Endothelial cell of umbilical vein (primary cell): Measurements from ENCODE around the gene YIPF2. TPM values are rescaled to one million over a fixed set of nuclear protein-coding genes. Genes with fewer than 3 reads are reported as not detected.

Experiments
- BruUV-seq: library from RNA; stranded (reverse); fragments of 400-500 nt; replicated peaks from 2 replicates; lab custom pipeline; 2021; lab: Mats Ljungman, UMichigan
- CTCF ChIA-PET: fragments of 300-600, 350-600 bp; sonication (Branson Sonifier 250); formaldehyde crosslinking; loops from one replicate; lab custom pipeline; 2021; ENCODE audit warnings: antibody characterized with exemption, inconsistent platforms; lab: Charles Lee
- POLR2A ChIA-PET: fragments of 300-600, 350-600 bp; sonication (Branson Sonifier 250); formaldehyde crosslinking; loops from one replicate; lab custom pipeline; 2021; ENCODE audit warnings: antibody characterized with exemption, inconsistent platforms; lab: Charles Lee
- DNase-seq: peaks from one replicate; pipeline ENCODE4 v3.0.0-alpha.2; 2011; ENCODE audit warnings: low read depth, low spot score
- FAIRE-seq: peaks from 2 replicates; lab custom pipeline; 2011; peaks lifted over from hg19 to GRCh38; lab: Jason Lieb, UNC
- H2AFZ ChIP-seq: 2 replicates; pipeline ENCODE4 v1.6.0; 2012; ENCODE audit warnings: low read depth, low read length, control low read depth, inconsistent platforms
- H3K27ac ChIP-seq: 2 replicates; pipeline ENCODE4 v1.5.1; 2011; ENCODE audit warnings: low read depth, mild to moderate bottlenecking, control low read depth, low read length, moderate library complexity; ENCODE audit not compliant: insufficient read depth
- H3K27me3 ChIP-seq, 2 experiments: 2 replicates each; pipeline versions ENCODE4 v1.6.0 to v1.6.1; 2011; ENCODE audit warnings: low read length in 2 of 2, mixed read lengths in 1 of 2; ENCODE audit not compliant: control insufficient read depth in 2 of 2, insufficient read depth in 2 of 2
- H3K36me3 ChIP-seq, 2 experiments: 2 replicates in 1 of 2; 3 replicates in 1 of 2; pipeline ENCODE4 v1.5.1; 2011; ENCODE audit warnings: low read length in 2 of 2, mild to moderate bottlenecking in 1 of 2, moderate library complexity in 1 of 2; ENCODE audit not compliant: control insufficient read depth in 2 of 2, insufficient read depth in 2 of 2; ENCODE audit errors: extremely low read depth in 1 of 2
- H3K4me1 ChIP-seq: 3 replicates; pipeline ENCODE4 v1.5.1; 2011; ENCODE audit warnings: mild to moderate bottlenecking, low read length; ENCODE audit not compliant: control insufficient read depth, insufficient read depth; ENCODE audit errors: extremely low read depth
- H3K4me2 ChIP-seq: 2 replicates; pipeline ENCODE4 v1.6.1; 2011; ENCODE audit warnings: low read length, control low read depth, mixed read lengths; ENCODE audit not compliant: insufficient read depth
- H3K4me3 ChIP-seq, 3 experiments: fragments of 200-600 bp in 1 of 3; sonication (generic), shearing (Covaris generic) in 1 of 3; replicated peaks in 1 of 3; 2 replicates each; pipeline ENCODE4 v1.5.1; 2011 to 2016; ENCODE audit warnings: control low read depth in 3 of 3, low read length in 3 of 3, mild to moderate bottlenecking in 2 of 3, inconsistent platforms in 1 of 3, low read depth in 1 of 3, moderate library complexity in 1 of 3; ENCODE audit not compliant: insufficient read depth in 1 of 3
- H3K79me2 ChIP-seq: 2 replicates; pipeline ENCODE4 v1.6.0; 2012; ENCODE audit warnings: low read length, inconsistent platforms; ENCODE audit not compliant: control insufficient read depth, insufficient read depth
- H3K9ac ChIP-seq: replicated peaks from 2 replicates; pipeline ENCODE3; 2011; ENCODE audit warnings: low read length, control low read depth; ENCODE audit not compliant: insufficient read depth; ENCODE audit errors: extremely low read depth
- H3K9me1 ChIP-seq: replicated peaks from 3 replicates; pipeline ENCODE4 v1.6.0; 2011; ENCODE audit warnings: mild to moderate bottlenecking, low read length; ENCODE audit not compliant: control insufficient read depth, insufficient read depth; ENCODE audit errors: extremely low read depth
- H3K9me3 ChIP-seq: replicated peaks from 2 replicates; pipeline ENCODE4 v1.5.1; 2012; ENCODE audit warnings: low read length, inconsistent platforms; ENCODE audit not compliant: control insufficient read depth, insufficient read depth
- H4K20me1 ChIP-seq: replicated peaks from 2 replicates; pipeline ENCODE3; 2011; ENCODE audit warnings: mild to moderate bottlenecking, low read length; ENCODE audit not compliant: control insufficient read depth, insufficient read depth; ENCODE audit errors: extremely low read depth
- EZH2 ChIP-seq: IDR thresholded peaks from 2 replicates; pipeline ENCODE4 v1.6.1; 2012; ENCODE audit warnings: borderline replicate concordance, low read depth, mild to moderate bottlenecking, moderate library complexity, low read length, inconsistent platforms; ENCODE audit not compliant: severe bottlenecking
- FOS ChIP-seq: IDR thresholded peaks from 2 replicates; pipeline ENCODE4 v1.6.1; 2011; ENCODE audit warnings: mild to moderate bottlenecking, low read length, moderate library complexity, borderline replicate concordance; ENCODE audit not compliant: insufficient read depth
- GATA2 ChIP-seq: IDR thresholded peaks from 2 replicates; pipeline ENCODE4 v1.7.0; 2011; ENCODE audit warnings: low read depth, mild to moderate bottlenecking, moderate library complexity, mixed read lengths, low read length; ENCODE audit not compliant: insufficient read length, insufficient read depth
- JUN ChIP-seq: IDR thresholded peaks from 2 replicates; pipeline ENCODE4 v1.6.1; 2011; ENCODE audit warnings: borderline replicate concordance, low read depth; ENCODE audit not compliant: insufficient read length, insufficient read depth
- MYC ChIP-seq: IDR thresholded peaks from one replicate; pipeline ENCODE4 v1.6.1; 2011; ENCODE audit warnings: mild to moderate bottlenecking, low read depth, low read length
- POLR2A ChIP-seq: IDR thresholded peaks from 2 replicates; pipeline ENCODE4 v1.6.1; 2012; ENCODE audit warnings: low read depth, mild to moderate bottlenecking, control low read depth, low read length
- POLR2AphosphoS5 ChIP-seq: IDR thresholded peaks from 2 replicates; pipeline ENCODE4 v1.6.1; 2012; ENCODE audit warnings: low read depth, mild to moderate bottlenecking, control low read depth, low read length, moderate library complexity; ENCODE audit not compliant: insufficient read depth
- dilution Hi-C: fragments of 300-500 bp; cut with MboI; formaldehyde crosslinking; loops from one replicate; pipeline ENCODE4 v1.15.0; 2019; ENCODE audit warnings: low sequenced_read_pairs; ENCODE audit not compliant: extremely low pct_ligation_motif_present
- intact Hi-C: fragments of 100-400 bp; cut with micrococcal nuclease; formaldehyde crosslinking; loops from one replicate; pipeline ENCODE4 v1.10.0; 2022
- polyA plus RNA-seq, 4 experiments: library from polyadenylated mRNA; depleted of rRNA in 3 of 4; stranded (reverse) in 3 of 4; unstranded in 1 of 4; fragments of >200 nt; gene quantifications; 2 replicates each; pipeline versions ENCODE4 v1.2.1 to v1.2.3, GENCODE V29; 2011 to 2012; ENCODE audit warnings: missing spikeins in 1 of 4
- total RNA-seq: library from RNA; stranded (reverse); gene quantifications from 2 replicates; pipeline ENCODE4 v1.2.3, GENCODE V29; 2021
- TF ChIP-seq, protein P1 (sequence below), 2 donors: IDR thresholded peaks; 1 replicate in 1 of 2; 2 replicates in 1 of 2; pipeline ENCODE4 v1.5.1; 2011; ENCODE audit warnings: low read length in 2 of 2, mild to moderate bottlenecking in 2 of 2, moderate library complexity in 2 of 2, control low read depth in 1 of 2, inconsistent platforms in 1 of 2, low read depth in 1 of 2; ENCODE audit not compliant: insufficient read depth in 1 of 2; ENCODE audit errors: extremely low read depth in 1 of 2
- TF ChIP-seq, protein P2 (sequence below): IDR thresholded peaks from 2 replicates; pipeline ENCODE4 v1.6.1; 2011; ENCODE audit not compliant: insufficient read depth, insufficient read length

Gene YIPF2
- total and polyA plus RNA-seq, 2 donors (not counting 3 experiments of a cell fraction or from before 2014, with no cell fraction given) = 47.8 to 104 TPM

DNA sequence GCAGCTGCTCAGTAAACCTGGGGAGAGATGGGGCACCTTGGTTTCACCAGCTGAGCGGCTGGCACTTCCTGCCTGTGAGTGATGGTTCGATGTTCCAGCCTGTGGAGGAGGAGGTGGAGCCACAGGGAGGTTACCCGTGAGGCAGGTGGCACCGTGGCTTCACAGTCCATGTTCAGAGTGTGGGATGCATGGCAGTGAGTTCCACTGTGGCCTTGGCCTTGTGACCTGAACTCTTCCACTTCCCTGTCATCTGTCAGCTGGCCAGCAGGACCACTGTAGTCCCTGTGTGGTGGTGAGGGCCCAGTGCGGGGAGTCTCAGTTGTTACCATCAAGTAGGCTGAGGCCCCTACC is 49.3 kb upstream of the YIPF2 start:
- H3K9ac ChIP-seq = no peak overlapping the region
- no peak overlapping the region for H2AFZ ChIP-seq
- peaks cover 91% of the 10 kb centered on the region for H3K79me2 ChIP-seq
- H3K27ac ChIP-seq = no peak overlapping the region
- no peaks in the 10 kb centered on the region for H3K9me3 ChIP-seq
- FAIRE-seq (no peak), DNase-seq (no peak)
- no peaks in the 10 kb centered on the region for H3K27me3 ChIP-seq
- ChIA-PET CTCF (interaction anchor here (3.6 kb wide), 1 partner anchor 41 kb away, joined by 24 read pairs; no protein-coding TSS in a partner anchor), POLR2A (no interaction called here)
- H3K4me3 ChIP-seq = no peak overlapping the region
- dilution Hi-C loops (no loop called here), intact Hi-C loops (no loop called here)
- H3K4me1 ChIP-seq = peaks cover 7% of the 10 kb centered on the region
- no peaks in the 10 kb centered on the region for H4K20me1 ChIP-seq
- no TSS peak for BruUV-seq
- H3K4me2 ChIP-seq = no peak overlapping the region
- H3K9me1 ChIP-seq = no peaks in the 10 kb centered on the region
- no peak for TF ChIP-seq POLR2AphosphoS5
- TF ChIP-seq JUN = no peak
- no peak for TF ChIP-seq FOS
- no peak for TF ChIP-seq POLR2A
- TF ChIP-seq, protein P1, sequence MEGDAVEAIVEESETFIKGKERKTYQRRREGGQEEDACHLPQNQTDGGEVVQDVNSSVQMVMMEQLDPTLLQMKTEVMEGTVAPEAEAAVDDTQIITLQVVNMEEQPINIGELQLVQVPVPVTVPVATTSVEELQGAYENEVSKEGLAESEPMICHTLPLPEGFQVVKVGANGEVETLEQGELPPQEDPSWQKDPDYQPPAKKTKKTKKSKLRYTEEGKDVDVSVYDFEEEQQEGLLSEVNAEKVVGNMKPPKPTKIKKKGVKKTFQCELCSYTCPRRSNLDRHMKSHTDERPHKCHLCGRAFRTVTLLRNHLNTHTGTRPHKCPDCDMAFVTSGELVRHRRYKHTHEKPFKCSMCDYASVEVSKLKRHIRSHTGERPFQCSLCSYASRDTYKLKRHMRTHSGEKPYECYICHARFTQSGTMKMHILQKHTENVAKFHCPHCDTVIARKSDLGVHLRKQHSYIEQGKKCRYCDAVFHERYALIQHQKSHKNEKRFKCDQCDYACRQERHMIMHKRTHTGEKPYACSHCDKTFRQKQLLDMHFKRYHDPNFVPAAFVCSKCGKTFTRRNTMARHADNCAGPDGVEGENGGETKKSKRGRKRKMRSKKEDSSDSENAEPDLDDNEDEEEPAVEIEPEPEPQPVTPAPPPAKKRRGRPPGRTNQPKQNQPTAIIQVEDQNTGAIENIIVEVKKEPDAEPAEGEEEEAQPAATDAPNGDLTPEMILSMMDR (IDR thresholded peaks at IDR 0.05; ENCODE audit: extremely low read depth in 1 of 2, insufficient read depth in 1 of 2, low read depth in 1 of 2, low read length in 2 of 2) = no peak
- no peak for TF ChIP-seq EZH2
- no peak for TF ChIP-seq GATA2
- TF ChIP-seq MYC = no peak
- TF ChIP-seq, protein P2, sequence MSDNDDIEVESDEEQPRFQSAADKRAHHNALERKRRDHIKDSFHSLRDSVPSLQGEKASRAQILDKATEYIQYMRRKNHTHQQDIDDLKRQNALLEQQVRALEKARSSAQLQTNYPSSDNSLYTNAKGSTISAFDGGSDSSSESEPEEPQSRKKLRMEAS = no peak
- peaks cover 0 to 6% of the 10 kb centered on the region in 2 experiments for H3K36me3 ChIP-seq
